AG09309 (cell line): ENCODE measurements around the gene LARP1.
"Not testable (repeated sequence)": the region's sequence is repeated elsewhere in the genome, so short reads cannot be mapped to it uniquely, and the experiment has no call there.

Source experiments
- DNase-seq: peaks from one replicate; pipeline ENCODE4 v3.0.0-alpha.2; 2010; ENCODE audit warnings: low read depth
- H3K4me3 ChIP-seq: 2 replicates; pipeline ENCODE4 v1.5.1; 2011; ENCODE audit warnings: mild to moderate bottlenecking, low read depth, low read length, moderate library complexity; ENCODE audit not compliant: control insufficient read depth
- CTCF ChIP-seq: IDR thresholded peaks from 2 replicates; pipeline ENCODE4 v1.5.1; 2011; ENCODE audit warnings: mild to moderate bottlenecking, low read depth, low read length, inconsistent platforms; ENCODE audit not compliant: insufficient read depth, control insufficient read depth; ENCODE audit errors: missing control alignments

The LARP1 gene

GRCh38 chr5:154743812-154744211 lies 11.4 kb upstream of the LARP1 start:
- no peak overlapping the region for H3K4me3 ChIP-seq
- no peak for TF ChIP-seq CTCF
- no peak for DNase-seq

- no peak overlapping the region for H3K4me3 ChIP-seq
- TF ChIP-seq CTCF, result no peak
- no peak for DNase-seq
Observed at GRCh38 chr5:154745349-154745748, 9.8 kb upstream of the LARP1 start.

- no peak for DNase-seq
- no peak overlapping the region for H3K4me3 ChIP-seq
- no peak for TF ChIP-seq CTCF
Observed at GRCh38 chr5:154749491-154749890, 5.7 kb upstream of the LARP1 start.

- not testable (repeated sequence) for DNase-seq, H3K4me3 ChIP-seq
Observed at GRCh38 chr5:154750641-154751040, 4.5 kb upstream of the LARP1 start.

- no peak overlapping the region for H3K4me3 ChIP-seq
- no peak for DNase-seq
- TF ChIP-seq CTCF, result no peak
Observed at GRCh38 chr5:154751854-154752253, 3.3 kb upstream of the LARP1 start.

- no peak overlapping the region for H3K4me3 ChIP-seq
Observed at GRCh38 chr5:154753792-154754191, 1.4 kb upstream of the LARP1 start.

More at GRCh38 chr5:154753792-154754191, 1.4 kb upstream of the LARP1 start:
- peak; percentile 91 for DNase-seq
- no peak for TF ChIP-seq CTCF
